Stimulated activated CD4-positive, alpha-beta T cell treated with anti-CD3 and anti-CD28 coated beads, Interleukin-1b, Interleukin-23, amount 100 ng/mL, for 4 hours (primary cell): Measurements from ENCODE around the gene SLC45A3.

Experiments
- DNase-seq, 2 donors: peaks; one replicate each; pipeline ENCODE4 v3.0.0-alpha.2; 2020; ENCODE audit warnings: low read depth in 2 of 2

Gene SLC45A3

DNA sequence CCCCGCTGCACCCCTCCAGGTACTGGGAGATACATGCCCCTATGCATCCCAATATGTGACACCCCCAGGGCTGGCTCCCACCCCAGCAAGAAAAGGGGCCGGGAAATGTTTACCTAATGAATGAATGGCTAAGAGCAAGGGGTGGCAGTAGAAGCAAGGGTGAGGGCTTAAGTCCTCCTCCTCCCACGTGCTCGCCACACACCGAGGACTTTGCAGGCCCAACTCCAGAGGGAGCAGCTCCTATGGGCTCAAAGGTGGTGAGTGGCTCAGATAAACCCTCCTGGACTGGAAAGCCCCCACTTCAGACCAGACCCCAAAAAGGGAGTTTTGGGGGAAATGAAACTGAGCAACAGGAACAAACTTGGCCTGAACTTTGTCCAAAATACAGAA, 11.4 kb downstream of the SLC45A3 start:
- no peak for DNase-seq

DNA sequence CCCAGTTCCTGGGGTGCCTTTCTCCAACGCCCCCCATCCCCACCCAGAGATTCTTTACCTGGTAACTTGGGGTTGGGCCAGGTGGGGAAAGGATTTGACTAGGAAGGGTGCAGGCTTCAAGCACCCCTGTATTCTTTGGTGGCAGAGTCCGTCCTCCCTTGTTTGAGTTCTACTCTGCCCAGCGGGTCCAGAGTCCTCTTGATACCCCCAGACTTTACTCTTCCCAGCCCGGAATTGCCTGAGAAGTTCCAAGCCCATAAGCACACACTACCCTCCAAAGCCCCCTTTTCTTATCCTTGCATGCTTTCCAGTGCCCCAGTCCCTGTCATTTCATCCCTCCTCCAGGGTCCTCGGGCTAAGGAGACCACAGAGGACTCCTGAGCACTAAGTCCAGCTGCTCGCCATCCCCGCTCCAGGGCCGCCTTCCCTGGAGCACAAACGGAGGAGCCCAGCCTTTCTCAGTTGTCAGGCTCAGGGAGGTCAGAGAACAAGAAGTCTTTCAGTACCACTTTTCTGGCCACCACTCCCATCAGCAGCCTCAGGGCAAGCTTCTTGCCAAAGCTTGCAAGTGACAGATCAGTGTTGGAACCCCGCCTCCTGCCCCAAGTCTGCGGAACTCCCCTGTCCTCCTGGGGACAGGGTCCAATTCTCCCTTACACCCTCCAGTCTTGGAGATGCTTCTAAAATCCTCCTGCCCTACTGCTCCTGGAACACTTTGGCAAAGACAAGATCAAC, 12.2 kb downstream of the SLC45A3 start:
- DNase-seq, result no peak

DNA sequence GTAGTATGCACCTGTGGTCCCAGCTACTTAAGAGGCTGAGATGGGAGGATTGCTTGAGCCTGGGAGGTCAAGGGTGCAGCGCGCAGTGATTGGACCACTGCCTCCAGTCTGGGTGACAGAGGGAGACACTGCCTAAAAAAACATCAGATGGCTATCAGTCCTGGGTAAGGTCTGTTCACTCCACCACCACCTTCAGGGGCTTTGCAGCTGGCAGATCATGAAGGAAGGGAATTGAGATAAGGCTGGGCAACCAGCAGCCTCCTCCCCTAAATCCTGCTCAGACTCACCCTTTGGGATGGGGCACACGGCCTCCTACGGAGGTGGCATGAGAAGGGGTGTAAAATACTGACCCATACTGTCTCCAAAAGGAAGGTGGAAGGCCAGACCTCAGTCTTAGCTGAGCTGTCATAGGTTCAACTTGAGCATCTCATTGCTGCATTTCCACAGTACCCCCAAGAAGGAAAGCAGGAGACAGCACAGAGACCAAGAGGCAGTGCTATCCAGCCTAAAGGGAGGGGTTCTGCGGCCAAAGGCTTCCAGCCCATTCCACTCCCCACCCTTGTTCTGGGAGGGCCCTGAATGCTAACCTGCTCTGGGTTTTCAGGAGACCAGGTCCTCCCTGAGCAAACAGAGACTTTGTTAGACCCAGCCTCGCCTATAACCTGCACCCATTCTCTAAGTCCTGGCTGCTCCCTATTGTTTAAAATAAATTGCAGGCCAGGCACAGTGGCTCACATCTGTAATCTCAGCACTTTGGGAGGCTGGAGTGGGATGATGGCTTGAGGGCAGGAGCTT, 13.7 kb downstream of the SLC45A3 start:
- DNase-seq, result no peak

DNA sequence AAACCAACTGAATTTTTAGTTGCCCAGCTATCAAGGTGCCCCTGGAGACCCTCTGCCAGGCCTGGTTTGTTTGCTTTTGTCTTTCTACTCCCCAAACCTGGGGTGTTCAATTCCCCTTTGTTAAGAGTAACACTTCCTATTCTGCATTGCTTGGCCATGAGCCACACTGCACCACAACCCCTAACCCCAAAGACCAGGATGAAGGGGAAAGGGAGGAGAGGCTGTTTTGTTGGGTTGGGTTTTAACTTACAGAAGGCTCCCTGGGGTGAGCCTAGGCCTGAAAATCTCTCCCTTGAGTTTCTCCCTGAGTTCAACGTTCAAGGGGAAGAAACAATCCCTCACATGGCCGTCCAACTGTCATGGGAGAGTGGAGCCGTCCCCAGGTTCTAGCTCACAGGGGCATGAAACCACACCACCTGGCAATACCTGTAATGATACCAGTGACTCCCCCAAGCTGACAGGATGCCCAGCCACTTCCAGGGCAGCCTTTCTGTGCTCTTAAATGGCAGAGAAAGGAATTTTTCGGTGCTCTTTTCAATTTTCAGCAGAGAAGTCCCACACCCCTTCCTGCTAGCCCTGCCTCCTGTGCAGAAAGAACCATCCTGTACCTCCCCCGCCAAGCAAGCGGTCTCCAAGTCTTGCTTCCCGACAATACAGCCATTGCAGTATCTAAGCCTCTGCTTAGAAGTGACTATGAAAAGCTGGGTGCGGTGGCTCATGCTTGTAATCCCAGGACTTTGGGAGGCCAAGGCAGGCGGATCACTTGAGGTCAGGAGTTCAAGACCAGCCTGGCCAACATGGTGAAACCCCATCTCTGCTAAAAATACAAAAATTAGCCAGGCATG, 14.9 kb downstream of the SLC45A3 start:
- DNase-seq, result no peak

DNA sequence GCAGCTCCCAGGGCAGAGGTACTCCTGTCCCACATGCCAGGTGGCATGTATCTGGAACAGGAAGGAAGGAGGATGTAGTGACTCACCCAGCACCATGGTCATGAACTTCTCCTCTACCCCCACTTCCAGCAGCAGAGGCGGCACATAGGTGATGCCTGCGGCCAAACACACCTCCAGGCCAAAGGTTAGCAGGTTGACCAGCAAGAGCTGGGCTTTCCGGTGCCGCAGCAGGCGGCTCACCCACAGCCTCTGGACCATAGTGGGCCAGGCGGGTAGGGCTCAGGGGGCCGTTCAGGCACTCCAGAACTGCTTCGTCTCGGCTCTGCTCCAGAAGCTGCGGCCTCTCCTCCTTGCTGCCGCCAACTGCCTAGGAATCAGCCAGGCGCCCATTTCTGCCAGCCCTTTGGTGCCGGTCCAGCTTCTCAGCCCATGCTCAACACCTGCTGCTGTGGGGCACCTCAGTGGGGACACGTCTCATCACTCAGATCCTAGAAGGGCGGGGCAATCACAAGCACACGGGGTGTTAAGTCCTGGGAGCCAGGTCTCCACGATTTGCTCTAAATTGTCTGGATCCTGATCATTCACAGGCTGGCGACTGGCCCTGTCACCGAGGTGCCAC, 15.8 kb downstream of the SLC45A3 start:
- no peak for DNase-seq

DNA sequence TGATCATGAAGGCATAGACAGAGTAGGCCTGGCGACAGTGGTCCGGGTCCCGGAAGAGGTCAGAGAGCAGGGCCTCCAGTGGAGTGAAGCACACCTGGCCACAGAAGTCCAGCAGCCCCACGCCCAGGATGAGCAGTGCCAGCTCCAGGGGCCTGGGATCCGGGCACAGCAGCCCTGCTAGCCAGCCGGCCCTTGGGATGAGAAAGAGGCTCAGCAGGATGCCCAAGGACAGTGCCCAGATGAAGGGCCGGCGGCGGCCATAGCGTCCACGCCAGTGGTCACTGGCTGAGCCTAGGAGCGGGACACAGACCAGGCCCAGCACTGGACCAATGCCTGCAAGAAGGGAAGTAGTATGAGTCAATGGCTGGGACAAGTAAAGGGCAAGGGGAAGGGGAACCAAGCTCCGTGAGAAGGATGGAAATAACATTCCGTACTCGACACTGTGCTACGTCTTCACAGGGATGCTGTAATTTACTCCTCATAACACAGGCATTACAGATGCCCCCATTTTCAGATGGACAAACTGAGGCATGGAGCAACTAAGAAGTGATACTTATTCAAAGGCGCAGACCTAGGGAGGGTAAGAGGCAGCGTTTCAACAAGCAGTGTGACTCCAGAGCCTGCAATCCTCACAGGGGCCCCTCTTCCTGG, 16.9 kb downstream of the SLC45A3 start:
- DNase-seq, result no peak

DNA sequence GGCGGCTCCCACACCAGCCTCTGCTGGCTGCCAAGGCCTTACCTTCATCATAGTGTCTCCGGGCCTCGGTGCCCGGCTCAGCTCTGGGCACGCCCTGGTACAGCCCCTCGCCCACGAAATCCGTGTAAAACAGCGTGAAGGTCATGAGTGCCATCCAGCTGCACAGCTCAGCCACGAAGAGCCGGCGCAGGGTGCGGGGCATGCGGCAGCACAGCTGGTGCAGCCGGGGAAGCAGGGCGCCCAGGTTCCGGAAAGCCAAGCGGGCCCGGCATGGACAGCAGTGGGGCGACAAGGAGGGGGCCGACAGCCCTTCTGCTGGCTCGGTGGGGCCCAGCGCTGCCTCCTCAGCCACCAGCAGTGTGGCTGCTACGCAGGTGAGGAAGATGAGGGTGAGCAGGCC, 17.5 kb downstream of the SLC45A3 start:
- no peak for DNase-seq

DNA sequence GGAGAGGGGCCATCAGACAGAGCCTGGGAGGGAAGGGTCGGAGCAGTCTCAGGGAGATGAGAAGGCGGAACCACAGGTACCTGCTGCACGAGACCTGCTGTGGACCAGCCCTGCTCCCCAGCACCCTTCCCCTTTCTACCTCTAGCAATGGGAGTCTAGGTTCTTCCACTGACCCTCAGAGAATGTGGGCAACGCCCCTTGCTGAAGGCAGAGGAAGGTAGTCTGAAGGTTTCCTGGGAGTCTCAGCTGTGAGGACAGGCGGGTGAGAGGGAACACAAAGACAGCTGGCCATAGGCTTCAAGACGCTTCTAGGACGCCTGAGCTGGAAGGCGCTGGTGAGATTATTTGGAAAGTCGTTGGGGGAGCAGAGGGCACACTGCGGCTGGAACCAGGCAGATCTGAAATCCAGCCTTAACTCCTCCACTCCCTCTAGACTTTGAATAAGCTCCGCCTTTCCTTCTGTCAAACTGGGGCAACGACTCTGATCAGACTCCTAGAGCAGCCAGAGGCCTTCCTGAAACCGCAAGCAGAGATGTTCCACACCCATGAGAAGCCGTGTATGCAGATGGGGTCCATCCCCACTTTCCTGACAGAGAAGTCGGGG, 18.1 kb downstream of the SLC45A3 start:
- no peak for DNase-seq

DNA sequence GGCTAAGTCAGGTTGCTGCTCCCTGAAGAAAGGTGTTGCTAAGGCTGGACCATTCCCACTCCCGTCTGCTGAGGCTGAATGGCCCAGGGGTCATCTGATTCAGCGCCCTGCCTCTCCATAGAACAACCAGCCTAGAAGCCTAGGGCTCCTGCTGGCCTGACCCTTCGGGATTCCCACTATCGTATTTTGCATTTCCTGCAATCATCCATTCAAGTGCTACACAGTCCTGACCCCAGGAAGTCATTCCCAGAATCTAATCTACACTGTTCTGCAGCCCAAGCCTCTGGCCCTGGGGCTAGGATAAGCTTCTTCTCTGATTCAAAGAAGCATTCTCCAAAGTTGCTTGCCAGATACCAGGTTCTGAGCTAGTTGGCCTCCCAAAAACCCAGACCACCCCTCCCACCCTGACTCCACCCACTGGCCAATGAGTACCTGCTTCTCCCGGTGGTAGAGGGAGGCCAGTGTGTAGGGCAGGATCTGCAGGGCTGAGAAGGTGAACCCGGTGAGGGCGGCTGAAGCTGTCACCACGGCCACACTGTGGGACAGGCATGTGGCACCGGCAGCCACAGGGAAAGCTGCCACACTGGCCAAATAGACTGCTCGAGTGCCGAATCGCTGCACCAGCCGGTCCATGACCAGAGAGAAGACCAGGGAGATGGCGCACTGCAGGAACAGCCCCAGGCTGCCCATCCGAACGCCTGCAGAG, 18.7 kb downstream of the SLC45A3 start:
- DNase-seq, result no peak

DNA sequence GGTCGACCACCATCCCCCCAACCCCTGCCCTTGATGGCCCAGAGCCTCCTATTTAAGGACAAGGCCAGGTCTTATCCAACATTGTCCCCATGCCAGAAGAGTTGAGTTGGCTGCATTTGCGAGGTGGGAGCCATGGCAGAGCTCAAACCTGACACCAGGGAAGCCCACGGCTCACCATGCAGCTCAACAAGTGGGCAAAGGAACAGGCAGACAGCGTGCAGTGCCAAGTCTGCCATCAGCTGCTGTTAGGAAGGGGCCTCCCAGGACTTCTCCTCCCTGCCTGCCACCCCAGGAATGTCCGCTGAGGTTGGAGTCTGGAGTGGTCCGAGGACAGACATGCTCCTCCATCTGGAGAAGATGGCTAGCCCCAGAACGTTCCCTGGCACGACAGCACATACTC, 19.9 kb downstream of the SLC45A3 start:
- no peak for DNase-seq

DNA sequence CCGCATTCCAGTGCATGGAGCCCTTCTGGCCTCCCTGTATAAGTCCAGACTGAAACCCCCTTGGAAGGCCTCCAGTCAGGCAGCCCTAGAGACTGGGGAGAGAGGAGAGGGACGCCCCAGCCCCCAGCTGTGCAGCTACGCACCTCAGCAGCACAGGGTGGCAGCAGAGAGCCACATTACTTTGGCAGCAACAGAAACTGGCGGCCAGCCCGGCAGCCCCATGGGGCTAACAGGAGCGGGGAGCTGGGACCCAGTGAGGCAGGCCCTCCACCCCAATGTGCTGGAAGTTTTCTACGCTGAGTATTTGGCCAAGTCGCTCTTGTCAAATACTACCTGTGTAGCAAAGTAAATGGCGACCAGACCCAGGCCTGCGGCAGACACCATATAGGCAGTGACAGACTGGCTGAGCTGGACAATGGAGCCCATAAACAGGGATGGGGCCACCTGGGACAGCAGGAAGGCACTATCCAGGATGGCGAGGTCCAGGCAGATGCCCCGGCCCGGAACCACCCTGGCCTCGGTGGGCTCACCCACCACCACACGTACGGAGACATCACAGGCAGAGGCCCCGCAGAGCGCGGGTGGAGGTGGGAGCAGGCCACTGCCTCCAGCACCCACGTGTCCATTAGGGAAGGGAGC, 21.2 kb downstream of the SLC45A3 start:
- peak; percentile 66 to 71 for DNase-seq

DNA sequence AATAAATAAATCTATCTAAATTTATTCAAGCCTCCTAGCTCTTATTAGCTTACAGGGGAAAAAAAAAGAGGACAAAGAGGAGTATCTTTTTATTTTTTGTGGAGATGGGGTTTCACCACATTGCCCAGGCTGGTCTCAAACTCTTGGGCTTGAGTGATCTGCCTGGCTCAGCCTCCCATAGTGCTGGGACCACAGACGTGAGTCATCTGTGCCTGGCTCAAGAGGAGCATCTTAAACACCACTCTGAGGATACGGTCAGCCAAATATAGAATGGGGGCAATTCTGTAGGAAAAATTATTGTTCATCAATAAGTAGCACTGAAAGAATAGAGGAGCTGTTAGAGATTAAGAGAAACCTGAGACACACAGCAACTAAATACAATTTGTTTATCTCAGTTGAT, 24.1 kb downstream of the SLC45A3 start:
- DNase-seq, result no peak

DNA sequence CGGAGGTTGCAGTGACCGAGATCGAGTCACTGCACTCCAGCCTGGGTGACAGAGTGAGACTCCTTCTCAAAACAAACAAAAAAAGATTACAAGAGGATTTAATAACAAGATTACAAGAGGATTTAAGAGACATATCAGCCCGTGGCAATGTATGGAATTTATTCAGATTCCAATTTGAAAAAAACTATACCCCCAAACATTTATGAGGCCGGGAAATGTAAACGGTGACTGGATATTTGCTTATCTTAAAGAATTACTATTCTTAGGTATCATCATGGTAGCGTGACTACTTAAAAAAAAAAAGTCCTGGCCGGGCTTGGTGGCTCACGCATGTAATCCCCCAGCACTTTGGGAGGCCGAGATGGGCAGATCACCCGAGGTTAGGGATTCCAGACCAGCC, 27.3 kb downstream of the SLC45A3 start:
- no peak for DNase-seq

DNA sequence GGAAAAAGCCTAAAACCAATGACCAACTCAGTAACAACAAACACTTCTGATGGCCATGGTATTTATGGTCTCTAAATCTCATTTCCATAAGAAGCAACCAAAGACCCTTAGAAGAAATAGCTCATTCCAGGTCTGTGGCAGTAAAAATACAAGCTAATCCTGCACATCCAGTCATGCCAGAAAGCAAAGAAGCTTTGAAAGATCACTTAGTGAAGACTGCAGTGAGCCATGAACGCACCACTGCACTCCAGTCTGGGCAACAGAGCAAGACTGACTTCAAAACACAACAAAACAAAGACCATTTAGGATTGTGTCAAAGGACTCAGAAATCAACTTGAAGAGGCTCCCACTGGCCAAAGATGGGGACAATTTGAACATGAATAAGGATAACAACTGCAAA, 30.1 kb downstream of the SLC45A3 start:
- no peak for DNase-seq

DNA sequence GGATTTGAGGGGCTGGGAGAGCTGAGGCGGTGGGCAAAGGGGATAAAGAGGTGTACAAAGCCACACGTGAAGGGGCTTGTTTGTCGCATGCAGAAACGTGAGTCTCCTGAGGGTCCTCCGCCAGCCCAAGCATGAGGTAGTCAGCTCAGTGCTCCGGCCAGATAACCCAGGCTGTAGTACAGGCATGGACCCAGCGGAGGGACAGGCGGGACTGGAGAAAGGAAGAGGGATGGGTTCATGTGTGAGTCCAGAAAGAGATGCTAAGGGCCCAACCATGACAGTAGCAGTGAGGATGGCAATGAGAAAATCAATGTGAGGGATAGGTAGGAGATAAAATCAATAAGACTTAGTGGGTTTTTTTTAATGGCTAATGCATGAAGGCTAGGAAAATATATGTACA, 34.8 kb downstream of the SLC45A3 start:
- DNase-seq, result no peak

DNA sequence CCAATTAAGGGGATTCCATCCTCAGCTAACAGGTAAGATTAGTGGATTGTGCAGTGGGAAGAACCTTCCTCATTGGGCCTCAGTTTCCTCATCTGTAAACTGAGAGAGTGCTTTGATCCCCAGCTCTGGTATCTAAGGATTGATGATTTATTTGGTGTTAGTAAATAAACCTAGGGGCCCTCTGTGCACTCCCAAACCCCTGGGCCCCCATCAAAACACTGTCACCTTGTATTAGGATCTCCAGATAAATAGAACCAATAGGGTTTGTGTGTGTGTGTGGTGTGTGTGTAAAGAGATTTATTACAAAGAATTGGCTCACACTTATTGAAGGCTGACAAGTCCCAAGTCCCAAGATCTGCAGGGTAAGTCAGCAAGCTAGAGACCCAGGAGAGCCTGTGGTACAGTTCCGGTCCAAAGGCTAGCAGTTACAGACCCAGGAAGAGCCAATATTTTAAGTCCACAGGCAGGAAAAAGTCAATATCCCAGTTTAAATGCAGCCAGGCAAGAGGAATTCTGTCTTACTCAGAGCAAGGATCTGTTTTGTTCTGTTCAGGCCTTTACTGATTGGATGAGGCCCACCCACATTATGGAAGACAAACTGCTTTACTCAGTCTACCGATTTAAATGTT, 37.5 kb downstream of the SLC45A3 start:
- DNase-seq, result no peak

DNA sequence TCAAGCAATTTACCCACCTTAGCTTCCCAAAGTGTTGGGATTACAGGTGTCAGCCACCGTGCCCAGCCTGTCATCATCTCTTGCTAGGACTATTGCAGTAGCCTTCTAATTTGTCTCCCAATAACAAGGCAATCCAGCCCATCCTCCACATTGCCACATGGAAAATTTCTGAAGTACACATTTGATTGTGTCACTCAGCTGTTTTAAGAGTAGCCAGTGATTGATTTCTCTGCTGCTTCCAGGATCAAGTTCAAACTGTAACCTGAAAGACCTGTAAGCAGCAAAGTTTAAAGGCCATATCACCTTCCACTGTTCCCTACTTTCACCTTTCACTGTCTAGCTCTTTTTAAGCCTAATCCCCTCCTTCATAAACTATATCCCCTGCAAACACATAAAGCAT, 40.7 kb downstream of the SLC45A3 start:
- DNase-seq, result no peak

DNA sequence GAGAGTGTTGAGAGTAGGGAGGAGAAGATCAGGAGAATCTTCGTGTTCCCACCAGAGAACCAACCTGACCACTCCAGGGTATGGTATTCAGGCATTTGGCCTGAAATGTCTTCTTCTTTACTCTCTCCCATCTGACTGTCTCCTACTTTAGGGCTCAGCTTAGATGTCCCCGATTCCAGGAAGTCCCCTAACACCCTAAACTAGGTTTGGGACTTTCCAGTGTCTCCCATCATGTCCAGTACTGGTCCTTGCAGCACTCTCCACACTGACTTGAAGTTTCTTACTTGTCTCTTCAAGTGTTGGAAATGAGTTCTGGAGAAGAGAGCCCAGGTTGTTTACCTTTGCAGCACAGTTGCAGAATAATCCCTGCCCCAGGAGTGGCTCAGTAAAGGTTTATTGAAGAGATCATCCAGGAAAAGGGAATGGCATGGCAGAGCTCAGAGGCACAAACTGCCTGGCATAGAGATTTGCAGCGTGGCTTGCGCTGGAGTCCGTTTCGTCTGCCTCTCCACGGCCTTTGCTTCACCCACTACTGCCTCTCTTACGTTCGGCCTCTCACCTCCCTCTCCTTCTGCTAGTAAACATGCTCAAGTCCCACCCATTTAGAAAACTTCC, 42.3 kb downstream of the SLC45A3 start:
- DNase-seq, result no peak

DNA sequence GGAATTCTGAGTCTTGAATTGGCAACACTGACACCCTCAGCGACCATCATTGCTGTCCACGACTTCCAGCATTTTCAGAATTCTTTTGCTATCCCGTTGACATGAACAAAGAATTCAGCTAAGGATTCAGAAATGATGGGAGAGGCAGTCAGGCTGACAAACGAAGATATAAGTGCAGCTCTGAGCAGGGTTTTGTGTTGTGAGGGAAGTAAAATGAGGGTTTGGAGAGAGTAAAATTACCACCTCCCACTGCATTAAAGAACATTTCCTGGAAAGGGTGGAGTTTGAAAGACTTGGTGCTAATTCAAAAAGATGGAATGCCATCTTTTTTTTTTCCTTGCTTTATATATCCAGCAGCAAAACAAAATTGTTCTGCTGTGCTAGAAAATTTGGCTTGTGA, 43.6 kb downstream of the SLC45A3 start:
- DNase-seq, result no peak
